ENCODE measurements around the gene GET3. TPM values are rescaled to one million over a fixed set of nuclear protein-coding genes. Genes with fewer than 3 reads are reported as not detected.
"Not testable (repeated sequence)": the region's sequence is repeated elsewhere in the genome, so short reads cannot be mapped to it uniquely, and the experiment has no call there.

Gene GET3
- total RNA-seq, 2 donors from 2014 or later, result 30.7 to 50.0 TPM

- no peak overlapping the region for H3K4me3 ChIP-seq
- DNase-seq (ENCODE audit: low spot score), result no peak
- no peaks in the 10 kb centered on the region for H3K27me3 ChIP-seq (replicated peaks; ENCODE audit: insufficient read depth)
- no peak overlapping the region for H3K27ac ChIP-seq
- H3K9me3 ChIP-seq, result no peaks in the 10 kb centered on the region
- H3K36me3 ChIP-seq, result peaks cover 82% of the 10 kb centered on the region
- H3K4me1 ChIP-seq (ENCODE audit: control insufficient read depth in 1 of 2, low read depth in 2 of 2), result no peaks in the 10 kb centered on the region
- no peak for ATAC-seq (ENCODE audit: insufficient number of reproducible peaks, low FRiP score, low read depth)
- TF ChIP-seq CTCF (IDR thresholded peaks at IDR 0.05), result no peak
These were observed 31.0 kb upstream of the GET3 start for GRCh38 chr19:12706332-12706718.

GRCh38 chr19:12708641-12709040 is 28.7 kb upstream of the GET3 start:
- peaks cover 79% of the 10 kb centered on the region for H3K36me3 ChIP-seq
- DNase-seq (ENCODE audit: low spot score) (no peak), ATAC-seq (ENCODE audit: insufficient number of reproducible peaks, low FRiP score, low read depth) (no peak)
- H3K27ac ChIP-seq, result no peak overlapping the region
- H3K4me1 ChIP-seq (ENCODE audit: control insufficient read depth in 1 of 2, low read depth in 2 of 2), result no peaks in the 10 kb centered on the region
- TF ChIP-seq CTCF (IDR thresholded peaks at IDR 0.05), result no peak
- H3K27me3 ChIP-seq (replicated peaks; ENCODE audit: insufficient read depth), result no peaks in the 10 kb centered on the region
- H3K4me3 ChIP-seq, result no peak overlapping the region
- H3K9me3 ChIP-seq, result no peaks in the 10 kb centered on the region

GRCh38 chr19:12711187-12711586 is 26.1 kb upstream of the GET3 start:
- Histone ChIP-seq H3K9me3 (no peaks in the 10 kb centered on the region), H3K4me1 (ENCODE audit: control insufficient read depth in 1 of 2, low read depth in 2 of 2) (no peaks in the 10 kb centered on the region), H3K36me3 (peaks cover 85% of the 10 kb centered on the region), H3K27me3 (replicated peaks; ENCODE audit: insufficient read depth) (no peaks in the 10 kb centered on the region), H3K27ac (no peak overlapping the region), H3K4me3 (no peak overlapping the region)
- ATAC-seq (ENCODE audit: insufficient number of reproducible peaks, low FRiP score, low read depth), result no peak
- no peak for DNase-seq (ENCODE audit: low spot score)
- TF ChIP-seq CTCF (IDR thresholded peaks at IDR 0.05), result no peak

GRCh38 chr19:12712077-12712476 is 25.2 kb upstream of the GET3 start:
- H3K4me1 ChIP-seq (ENCODE audit: control insufficient read depth in 1 of 2, low read depth in 2 of 2); H3K4me3 ChIP-seq; ATAC-seq (ENCODE audit: insufficient number of reproducible peaks, low FRiP score, low read depth); H3K27me3 ChIP-seq (replicated peaks; ENCODE audit: insufficient read depth); H3K27ac ChIP-seq; DNase-seq (ENCODE audit: low spot score); H3K9me3 ChIP-seq: not testable (repeated sequence)
- H3K36me3 ChIP-seq, result peaks cover 81% of the 10 kb centered on the region
- TF ChIP-seq CTCF (IDR thresholded peaks at IDR 0.05), result peak; percentile 17

- not testable (repeated sequence) for ATAC-seq (ENCODE audit: insufficient number of reproducible peaks, low FRiP score, low read depth); H3K9me3 ChIP-seq; DNase-seq (ENCODE audit: low spot score); H3K4me3 ChIP-seq; H3K4me1 ChIP-seq (ENCODE audit: control insufficient read depth in 1 of 2, low read depth in 2 of 2); H3K27ac ChIP-seq; H3K27me3 ChIP-seq (replicated peaks; ENCODE audit: insufficient read depth)
- H3K36me3 ChIP-seq, result peaks cover 81% of the 10 kb centered on the region
These were observed 24.0 kb upstream of the GET3 start for GRCh38 chr19:12713304-12713703.

DNA sequence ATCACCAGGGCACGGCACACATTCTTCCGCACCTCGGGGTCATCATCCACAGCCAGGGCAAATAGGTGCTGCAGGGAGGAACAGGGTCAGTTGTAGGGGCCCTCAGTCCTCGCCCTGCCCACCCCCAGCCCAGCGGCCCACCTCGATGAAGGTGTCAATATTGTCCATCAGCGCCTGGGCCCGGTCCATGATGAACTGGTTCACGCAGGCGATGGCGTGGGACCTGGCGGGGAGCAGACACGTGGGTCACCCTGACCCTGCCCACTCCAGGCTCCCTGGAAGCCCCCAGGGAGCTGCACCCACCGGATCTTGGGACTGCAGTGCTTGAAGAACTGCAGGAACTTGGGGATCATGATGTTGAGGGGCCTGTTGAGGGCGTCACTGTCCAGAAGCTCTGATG is 22.2 kb upstream of the GET3 start:
- DNase-seq (ENCODE audit: low spot score), result no peak

More for the DNA sequence above, 22.2 kb upstream of the GET3 start:
- no peak overlapping the region for H3K4me3 ChIP-seq
- no peak overlapping the region for H3K27ac ChIP-seq
- no peak for ATAC-seq (ENCODE audit: insufficient number of reproducible peaks, low FRiP score, low read depth)
- H3K4me1 ChIP-seq (ENCODE audit: control insufficient read depth in 1 of 2, low read depth in 2 of 2), result peaks cover 2 to 3% of the 10 kb centered on the region in 2 donors
- peaks cover 76% of the 10 kb centered on the region for H3K36me3 ChIP-seq
- TF ChIP-seq CTCF (IDR thresholded peaks at IDR 0.05), result no peak
- H3K27me3 ChIP-seq (replicated peaks; ENCODE audit: insufficient read depth), result no peaks in the 10 kb centered on the region
- no peaks in the 10 kb centered on the region for H3K9me3 ChIP-seq
